OCI-LY1 (cell line): Measurements from ENCODE around the gene ATP2A2.

Experiments
- H2AFZ ChIP-seq: fragments of 200-600 bp; sonication (generic), shearing (Covaris generic); 2 replicates; pipeline ENCODE4 v1.6.0; 2014; ENCODE audit warnings: antibody characterized with exemption, mild to moderate bottlenecking, low read length
- H3F3A ChIP-seq: fragments of 200-600 bp; sonication (generic), shearing (Covaris generic); 2 replicates; pipeline ENCODE4 v1.6.0; 2014; ENCODE audit warnings: mild to moderate bottlenecking, antibody characterized with exemption, low read length, moderate library complexity; ENCODE audit not compliant: insufficient read depth
- H3K27ac ChIP-seq: fragments of 200-600 bp; sonication (generic); 2 replicates; pipeline ENCODE4 v1.5.1; 2014; ENCODE audit warnings: low read length, mixed run types, mild to moderate bottlenecking, low read depth; ENCODE audit not compliant: poor library complexity, severe bottlenecking
- H3K27me3 ChIP-seq: fragments of 200-600 bp; sonication (generic); 2 replicates; pipeline ENCODE4 v1.6.0; 2014; ENCODE audit warnings: antibody characterized with exemption, mild to moderate bottlenecking, low read length, moderate library complexity; ENCODE audit not compliant: insufficient read depth
- H3K36me3 ChIP-seq: fragments of 200-600 bp; sonication (generic); 2 replicates; pipeline ENCODE4 v1.6.1; 2014; ENCODE audit warnings: mild to moderate bottlenecking, antibody characterized with exemption, low read length, moderate library complexity, mixed read lengths; ENCODE audit not compliant: insufficient read depth
- H3K4me1 ChIP-seq: fragments of 200-600 bp; sonication (generic); 2 replicates; pipeline ENCODE4 v1.5.1; 2014; ENCODE audit warnings: mild to moderate bottlenecking, low read length, moderate library complexity; ENCODE audit not compliant: insufficient read depth, severe bottlenecking
- H3K4me2 ChIP-seq: fragments of 200-600 bp; sonication (generic), shearing (Covaris generic); 2 replicates; pipeline ENCODE4 v1.6.1; 2014; ENCODE audit warnings: low read length
- H3K4me3 ChIP-seq: fragments of 200-600 bp; sonication (generic); 2 replicates; pipeline ENCODE4 v1.5.1; 2014; ENCODE audit warnings: low read length, low read depth, mild to moderate bottlenecking, mixed read lengths; ENCODE audit not compliant: poor library complexity, severe bottlenecking
- H3K79me2 ChIP-seq: fragments of 200-600 bp; shearing (Covaris generic); 2 replicates; pipeline ENCODE4 v1.6.1; 2016; ENCODE audit warnings: mixed run types, low read length, mixed read lengths; ENCODE audit not compliant: insufficient read depth
- H3K9ac ChIP-seq: fragments of 200-600 bp; sonication (generic), shearing (Covaris generic); 2 replicates; pipeline ENCODE4 v1.6.1; 2014; ENCODE audit warnings: mild to moderate bottlenecking, low read length, mixed read lengths
- H3K9me2 ChIP-seq: fragments of 200-600 bp; sonication (generic), shearing (Covaris generic); 2 replicates; pipeline ENCODE4 v1.6.1; 2014; ENCODE audit warnings: low read depth, mild to moderate bottlenecking, low read length, mixed read lengths
- H3K9me3 ChIP-seq: fragments of 200-600 bp; shearing (Covaris generic); 2 replicates; pipeline ENCODE4 v1.6.1; 2014; ENCODE audit warnings: low read length, mixed read lengths
- H4K20me1 ChIP-seq: fragments of 200-600 bp; sonication (generic), shearing (Covaris generic); 2 replicates; pipeline ENCODE4 v1.6.0; 2016; ENCODE audit warnings: mild to moderate bottlenecking, low read length; ENCODE audit not compliant: insufficient read depth
- EZH2 ChIP-seq: fragments of 200-600 bp; sonication (generic), shearing (Covaris generic); IDR thresholded peaks from 2 replicates; pipeline ENCODE4 v1.8.0; 2017; ENCODE audit warnings: borderline replicate concordance, mixed run types, mild to moderate bottlenecking, antibody characterized with exemption, low read length, moderate library complexity, mixed read lengths
- TF ChIP-seq, protein P1 (sequence below): fragments of 200-600 bp; sonication (generic), shearing (Covaris generic); IDR thresholded peaks from 2 replicates; pipeline ENCODE4 v1.5.1; 2017; ENCODE audit warnings: mild to moderate bottlenecking, antibody characterized with exemption, low read length, moderate library complexity, mixed read lengths

The ATP2A2 gene

DNA sequence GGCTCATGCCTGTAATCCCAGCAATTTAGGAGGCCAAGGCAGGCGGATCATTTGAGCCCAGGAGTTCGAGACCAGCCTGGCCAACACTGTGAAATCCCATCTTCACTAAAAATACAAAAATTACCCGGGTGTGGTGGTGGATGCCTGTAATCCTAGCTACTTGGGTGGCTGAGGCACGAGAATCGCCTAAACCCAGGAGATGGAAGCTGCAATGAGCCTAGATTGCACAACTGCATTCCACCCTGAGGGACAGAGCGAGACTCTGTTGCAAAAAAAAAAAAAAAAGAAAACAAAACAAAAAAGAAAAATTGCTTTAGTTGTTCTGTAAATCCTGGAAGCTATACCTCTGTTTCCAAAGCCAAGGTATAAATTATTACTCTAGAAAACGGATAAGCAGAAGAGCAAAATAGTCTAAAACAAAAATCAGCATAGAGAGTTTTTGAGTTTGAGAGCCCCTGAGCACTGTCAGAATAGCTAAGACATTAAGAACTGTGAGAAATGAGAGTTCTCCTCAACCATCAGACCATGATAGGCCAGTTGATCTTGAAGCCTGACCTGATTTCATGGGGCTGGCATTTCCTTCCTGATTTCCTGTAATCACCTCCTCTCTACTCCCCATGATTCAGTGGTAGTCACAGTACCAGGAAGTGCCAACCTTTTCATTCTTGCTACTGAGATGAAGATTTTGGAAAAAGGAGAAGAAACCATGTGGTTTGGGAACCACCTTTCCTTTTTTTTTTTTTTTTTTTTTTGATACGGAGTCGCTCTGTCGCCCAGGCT is 31.7 kb downstream of the ATP2A2 start:
- peaks cover 40% of the 10 kb centered on the region for H3K79me2 ChIP-seq
- no peaks in the 10 kb centered on the region for H3F3A ChIP-seq

DNA sequence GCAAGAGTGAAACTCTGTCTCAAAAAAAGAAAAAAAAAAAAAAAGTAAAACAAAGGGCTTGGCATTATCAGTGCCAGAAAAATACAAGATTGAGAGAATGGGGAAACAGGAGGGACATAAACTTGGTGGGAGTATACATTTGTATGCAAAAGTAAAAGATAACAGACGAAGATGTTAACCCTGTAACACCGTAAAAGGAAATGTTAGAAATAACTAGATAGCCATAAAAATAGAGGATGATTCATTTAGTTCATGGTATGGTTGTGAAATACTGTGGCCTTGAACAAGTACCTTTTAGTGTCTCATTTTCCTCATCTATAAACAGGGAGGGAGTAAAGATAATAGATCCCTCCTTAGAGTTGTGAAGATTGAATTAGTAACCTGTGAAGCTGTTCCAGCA is 33.3 kb downstream of the ATP2A2 start:
- no peak overlapping the region for H3K27ac ChIP-seq

More for the DNA sequence above, 31.7 kb downstream of the ATP2A2 start:
- Histone ChIP-seq H3K27ac (no peak overlapping the region), H2AFZ (no peak overlapping the region), H3K36me3 (peaks cover 39% of the 10 kb centered on the region), H3K9ac (no peak overlapping the region), H3K9me3 (no peaks in the 10 kb centered on the region), H3K4me1 (no peaks in the 10 kb centered on the region), H3K4me3 (no peak overlapping the region), H3K4me2 (no peak overlapping the region), H3K9me2 (no peaks in the 10 kb centered on the region), H3K27me3 (no peaks in the 10 kb centered on the region), H4K20me1 (no peaks in the 10 kb centered on the region)
- TF ChIP-seq, protein P1, sequence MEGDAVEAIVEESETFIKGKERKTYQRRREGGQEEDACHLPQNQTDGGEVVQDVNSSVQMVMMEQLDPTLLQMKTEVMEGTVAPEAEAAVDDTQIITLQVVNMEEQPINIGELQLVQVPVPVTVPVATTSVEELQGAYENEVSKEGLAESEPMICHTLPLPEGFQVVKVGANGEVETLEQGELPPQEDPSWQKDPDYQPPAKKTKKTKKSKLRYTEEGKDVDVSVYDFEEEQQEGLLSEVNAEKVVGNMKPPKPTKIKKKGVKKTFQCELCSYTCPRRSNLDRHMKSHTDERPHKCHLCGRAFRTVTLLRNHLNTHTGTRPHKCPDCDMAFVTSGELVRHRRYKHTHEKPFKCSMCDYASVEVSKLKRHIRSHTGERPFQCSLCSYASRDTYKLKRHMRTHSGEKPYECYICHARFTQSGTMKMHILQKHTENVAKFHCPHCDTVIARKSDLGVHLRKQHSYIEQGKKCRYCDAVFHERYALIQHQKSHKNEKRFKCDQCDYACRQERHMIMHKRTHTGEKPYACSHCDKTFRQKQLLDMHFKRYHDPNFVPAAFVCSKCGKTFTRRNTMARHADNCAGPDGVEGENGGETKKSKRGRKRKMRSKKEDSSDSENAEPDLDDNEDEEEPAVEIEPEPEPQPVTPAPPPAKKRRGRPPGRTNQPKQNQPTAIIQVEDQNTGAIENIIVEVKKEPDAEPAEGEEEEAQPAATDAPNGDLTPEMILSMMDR, result no peak
- no peak for TF ChIP-seq EZH2

DNA sequence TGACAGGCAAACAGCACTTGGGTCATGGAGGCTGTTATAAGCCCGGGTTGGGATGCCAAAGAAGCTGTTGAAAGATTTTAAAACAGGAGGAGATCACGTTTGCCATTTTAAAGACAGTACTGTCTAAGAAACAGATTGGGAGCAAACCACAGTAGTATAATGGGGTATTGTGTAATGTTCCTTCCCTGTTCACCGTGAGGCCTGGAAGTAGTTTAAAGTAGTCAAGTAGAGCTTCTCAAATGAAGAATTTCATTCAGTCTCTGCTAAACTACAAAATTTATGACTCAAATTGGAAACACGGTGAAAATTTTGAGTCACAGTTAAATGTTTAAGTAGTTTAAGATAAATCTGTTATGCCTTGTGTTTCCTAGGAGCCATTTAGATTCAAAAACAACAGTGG is 35.8 kb downstream of the ATP2A2 start:
- Histone ChIP-seq H3F3A (no peaks in the 10 kb centered on the region), H3K27ac (no peak overlapping the region)

More for the DNA sequence above, 33.3 kb downstream of the ATP2A2 start:
- no peaks in the 10 kb centered on the region for H3K9me2 ChIP-seq
- peaks cover 34% of the 10 kb centered on the region for H3K36me3 ChIP-seq
- peaks cover 31% of the 10 kb centered on the region for H3K79me2 ChIP-seq
- H3K4me1 ChIP-seq, result no peaks in the 10 kb centered on the region
- no peaks in the 10 kb centered on the region for H3K27me3 ChIP-seq
- H3F3A ChIP-seq, result no peaks in the 10 kb centered on the region
- H3K4me3 ChIP-seq, result no peak overlapping the region
- no peak for TF ChIP-seq EZH2
- TF ChIP-seq, protein P1, result no peak
- H2AFZ ChIP-seq, result no peak overlapping the region
- no peaks in the 10 kb centered on the region for H4K20me1 ChIP-seq
- H3K4me2 ChIP-seq, result no peak overlapping the region
- no peak overlapping the region for H3K9ac ChIP-seq
- H3K9me3 ChIP-seq, result no peaks in the 10 kb centered on the region

More for the DNA sequence above, 35.8 kb downstream of the ATP2A2 start:
- H3K9me3 ChIP-seq, result no peaks in the 10 kb centered on the region
- H3K4me1 ChIP-seq, result no peaks in the 10 kb centered on the region
- no peaks in the 10 kb centered on the region for H3K27me3 ChIP-seq
- H3K36me3 ChIP-seq, result peaks cover 35% of the 10 kb centered on the region
- no peak overlapping the region for H3K4me2 ChIP-seq
- H3K4me3 ChIP-seq, result no peak overlapping the region
- no peaks in the 10 kb centered on the region for H3K9me2 ChIP-seq
- H3K79me2 ChIP-seq, result peaks cover 32% of the 10 kb centered on the region
- no peaks in the 10 kb centered on the region for H4K20me1 ChIP-seq
- H3K9ac ChIP-seq, result no peak overlapping the region
- TF ChIP-seq, protein P1, result no peak
- no peak for TF ChIP-seq EZH2
- H2AFZ ChIP-seq, result no peak overlapping the region
